ELF-1 (cell line): ENCODE measurements around the gene PTPRB.

Experiments used
- DNase-seq: peaks from one replicate; pipeline ENCODE4 v3.0.0-alpha.2; 2016; ENCODE audit warnings: low read depth, low spot score

PTPRB gene

GRCh38 chr12:70637303-70638085 lies at the start of gene PTPRB:
TSS of gene PTPRB (minus strand) at chr12:70637429. CDS start at chr12:70637395, 34 bp downstream.
- no peak for DNase-seq

- no peak for DNase-seq
These were observed 49.7 kb upstream of the PTPRB start for GRCh38 chr12:70686907-70687306.

- DNase-seq: no peak
These were observed 49.1 kb upstream of the PTPRB start for GRCh38 chr12:70686299-70686698.

- DNase-seq: no peak
These were observed 46.7 kb upstream of the PTPRB start for GRCh38 chr12:70683976-70684375.

GRCh38 chr12:70671698-70672097 lies 34.5 kb upstream of the PTPRB start:
- no peak for DNase-seq

- DNase-seq: no peak
These were observed 33.7 kb upstream of the PTPRB start for GRCh38 chr12:70670948-70671347.

- no peak for DNase-seq
These were observed 30.0 kb upstream of the PTPRB start for GRCh38 chr12:70667253-70667652.

- DNase-seq: no peak
These were observed 29.1 kb upstream of the PTPRB start for GRCh38 chr12:70666364-70666763.

GRCh38 chr12:70664465-70664881 lies 27.2 kb upstream of the PTPRB start:
- peak; percentile 13 for DNase-seq

GRCh38 chr12:70663838-70664237 lies 26.6 kb upstream of the PTPRB start:
- DNase-seq: no peak

- no peak for DNase-seq
These were observed 24.4 kb upstream of the PTPRB start for GRCh38 chr12:70661466-70662161.

GRCh38 chr12:70660620-70661219 lies 23.5 kb upstream of the PTPRB start:
- no peak for DNase-seq

- no peak for DNase-seq
These were observed 22.9 kb upstream of the PTPRB start for GRCh38 chr12:70660002-70660604.

- DNase-seq: peak; percentile 8
These were observed 21.9 kb upstream of the PTPRB start for GRCh38 chr12:70659077-70659606.

GRCh38 chr12:70657616-70658286 lies 20.5 kb upstream of the PTPRB start:
- no peak for DNase-seq

- no peak for DNase-seq
These were observed 15.2 kb upstream of the PTPRB start for GRCh38 chr12:70652451-70652850.

- DNase-seq: no peak
These were observed 11.6 kb upstream of the PTPRB start for GRCh38 chr12:70648831-70649230.

- DNase-seq: no peak
These were observed 11.0 kb upstream of the PTPRB start for GRCh38 chr12:70648191-70648590.

GRCh38 chr12:70646850-70647249 lies 9.6 kb upstream of the PTPRB start:
- DNase-seq: no peak

- peak; percentile 23 for DNase-seq
These were observed 8.5 kb upstream of the PTPRB start for GRCh38 chr12:70645494-70646317.

- DNase-seq: no peak
These were observed 7.6 kb upstream of the PTPRB start for GRCh38 chr12:70644861-70645260.
